ENCODE measurements around the gene CYBC1.

DNA sequence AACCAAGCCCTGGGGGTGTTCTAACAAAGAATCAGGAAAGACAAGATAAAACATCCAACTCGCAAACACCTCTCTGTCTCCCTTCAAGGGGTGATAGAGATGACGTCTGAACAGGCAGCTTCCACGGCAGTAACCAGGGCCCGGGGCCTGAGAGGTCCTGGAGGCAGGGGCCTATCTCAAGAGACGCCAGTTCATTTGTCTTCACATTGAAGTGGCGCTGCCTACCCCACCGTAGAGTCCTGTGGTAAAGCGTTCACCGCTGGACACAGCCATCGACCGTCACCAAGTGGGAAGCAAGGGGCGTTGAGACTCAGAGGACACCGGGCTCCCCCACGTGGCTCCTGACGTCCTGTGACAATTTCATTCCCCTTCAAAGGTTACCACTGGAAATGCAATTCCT, 57.6 kb downstream of the CYBC1 start:
- TF ChIP-seq CTCF (IDR thresholded peaks at IDR 0.05; ENCODE audit: low read depth, low read length, missing input control) (no peak), JUND (IDR thresholded peaks at IDR 0.05) (no peak), GABPA (IDR thresholded peaks at IDR 0.05 in 1 of 2, conservative IDR thresholded peaks at IDR 0.05 in 1 of 2) (no peak), RAD21 (IDR thresholded peaks at IDR 0.05) (no peak), SP1 (IDR thresholded peaks at IDR 0.05) (no peak), YY1 (IDR thresholded peaks at IDR 0.05) (no peak), HNF4A (conservative IDR thresholded peaks at IDR 0.05) (no peak), HNF4G (IDR thresholded peaks at IDR 0.05) (no peak), NR2F2 (IDR thresholded peaks at IDR 0.05) (no peak), REST (IDR thresholded peaks at IDR 0.05) (no peak)
- TF ChIP-seq, protein P1, sequence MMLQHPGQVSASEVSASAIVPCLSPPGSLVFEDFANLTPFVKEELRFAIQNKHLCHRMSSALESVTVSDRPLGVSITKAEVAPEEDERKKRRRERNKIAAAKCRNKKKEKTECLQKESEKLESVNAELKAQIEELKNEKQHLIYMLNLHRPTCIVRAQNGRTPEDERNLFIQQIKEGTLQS (IDR thresholded peaks at IDR 0.05), result no peak

All from liver (tissue), 3 donors.